ENCODE data around the gene JMJD7.

JMJD7 gene

DNA sequence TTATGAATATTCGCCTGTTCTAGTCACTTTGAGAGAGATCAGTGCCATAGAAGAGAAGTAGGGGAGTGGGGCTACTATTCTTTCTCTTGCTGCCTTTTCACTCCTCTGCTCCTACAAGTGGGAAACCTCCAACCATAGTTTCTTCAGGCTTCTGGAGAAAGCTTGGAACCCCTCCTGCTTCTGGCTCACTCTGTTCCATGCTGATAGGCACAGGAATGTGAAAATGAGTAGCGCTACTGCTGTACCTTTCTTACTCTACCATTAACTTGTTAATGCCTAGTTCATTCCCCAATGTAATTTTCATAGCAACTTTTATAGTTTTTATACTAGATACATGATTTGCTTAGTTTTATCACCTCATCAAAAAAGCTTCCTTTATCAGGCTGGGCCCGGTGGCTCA is 26.7 kb upstream of the JMJD7 start:
- DNase-seq, result no peak

DNA sequence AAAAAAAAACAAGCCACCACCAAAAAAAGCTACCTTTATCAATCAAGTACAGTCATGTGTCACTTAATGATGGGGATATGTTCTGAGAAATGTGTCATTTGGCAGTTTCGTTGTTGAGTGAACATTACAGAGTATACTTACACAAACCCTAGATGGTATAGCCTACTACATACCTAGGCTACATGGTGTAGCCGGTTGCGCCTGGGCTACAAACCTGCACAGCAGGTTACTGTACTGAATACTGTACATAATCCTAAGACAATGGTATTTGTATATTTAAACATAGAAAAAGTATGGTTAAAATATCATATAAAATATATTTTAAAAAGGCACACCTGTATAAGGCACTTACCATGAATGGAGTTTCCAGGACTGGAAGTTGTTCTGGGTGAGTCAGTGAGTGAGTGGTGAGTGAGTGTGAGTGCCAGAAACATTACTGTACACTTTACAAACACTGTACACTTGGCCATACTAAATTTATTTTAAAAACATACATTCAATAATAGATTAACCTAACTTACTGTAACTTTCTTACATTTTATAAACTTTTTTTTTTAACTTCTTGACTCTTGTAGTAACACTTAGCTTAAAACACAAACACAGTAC is 25.9 kb upstream of the JMJD7 start:
- DNase-seq, result no peak

DNA sequence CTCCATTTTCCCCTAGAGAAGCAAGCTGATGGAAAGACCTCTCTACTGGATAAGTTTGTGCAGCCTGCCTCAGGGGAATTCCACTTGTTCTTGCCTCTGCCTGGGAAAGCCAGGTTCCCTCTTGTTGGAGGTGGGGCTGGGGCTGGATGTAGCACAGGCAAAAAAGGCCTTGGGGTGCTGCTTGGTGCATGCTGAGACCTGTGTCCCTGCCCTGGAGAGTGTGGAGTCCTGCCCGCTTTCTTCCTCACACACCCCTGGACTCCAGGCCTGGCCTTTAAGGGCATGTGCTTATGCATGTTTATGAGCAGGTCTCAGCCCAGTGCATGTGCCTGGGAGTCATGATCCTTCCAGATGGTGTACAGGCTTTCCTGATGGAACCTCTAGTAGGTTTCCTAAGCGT is 23.5 kb upstream of the JMJD7 start:
- DNase-seq, result no peak

GRCh38 chr15:41804916-41805666 is 22.8 kb upstream of the JMJD7 start:
- DNase-seq, result no peak

- DNase-seq, result no peak
Observed at GRCh38 chr15:41805711-41806110, 22.2 kb upstream of the JMJD7 start.

DNA sequence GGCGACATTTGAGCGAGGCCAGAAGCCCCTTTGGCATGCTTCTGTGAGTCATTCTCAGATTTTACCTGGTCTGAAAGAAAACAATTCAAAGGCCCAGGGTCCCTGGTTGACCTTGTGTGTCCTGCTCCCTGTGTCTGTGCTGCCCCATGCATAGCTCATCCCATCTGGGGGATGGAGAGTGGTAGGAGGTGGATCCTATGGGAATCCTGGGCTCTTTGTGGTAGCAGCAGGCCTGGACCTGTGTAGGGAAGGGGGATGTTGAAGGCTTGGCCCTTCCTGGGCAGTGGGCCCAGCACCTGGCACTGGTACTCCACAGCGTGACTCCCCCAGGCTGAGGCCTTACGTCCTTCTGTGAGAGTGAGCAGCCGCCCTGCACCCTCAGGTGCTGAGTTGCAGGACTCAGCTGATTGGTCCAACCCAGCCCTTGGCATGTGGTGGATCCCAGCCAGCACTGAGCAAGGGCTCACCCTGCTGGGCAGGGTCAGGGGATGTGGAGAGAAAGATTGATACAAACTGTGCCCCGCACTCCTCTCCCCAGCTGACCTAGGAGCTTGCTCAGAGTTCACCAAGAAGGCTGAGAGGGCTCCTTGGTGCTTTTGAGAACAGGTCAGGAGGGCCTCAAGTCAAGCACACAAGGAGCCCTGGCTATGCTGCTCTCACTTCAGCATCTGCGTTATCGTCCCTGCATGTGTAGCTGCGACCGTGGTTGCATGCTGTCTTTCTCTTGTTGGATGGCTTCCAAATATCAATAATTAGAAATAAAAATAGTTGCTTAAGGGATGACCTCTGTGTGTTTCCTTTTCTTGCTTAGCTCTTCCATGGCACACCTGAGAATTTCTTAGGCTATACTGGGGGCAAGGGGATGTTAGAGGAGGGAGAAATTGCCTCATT is 21.4 kb upstream of the JMJD7 start:
- DNase-seq, result no peak

GRCh38 chr15:41809121-41809520 is 18.8 kb upstream of the JMJD7 start:
- DNase-seq, result no peak

DNA sequence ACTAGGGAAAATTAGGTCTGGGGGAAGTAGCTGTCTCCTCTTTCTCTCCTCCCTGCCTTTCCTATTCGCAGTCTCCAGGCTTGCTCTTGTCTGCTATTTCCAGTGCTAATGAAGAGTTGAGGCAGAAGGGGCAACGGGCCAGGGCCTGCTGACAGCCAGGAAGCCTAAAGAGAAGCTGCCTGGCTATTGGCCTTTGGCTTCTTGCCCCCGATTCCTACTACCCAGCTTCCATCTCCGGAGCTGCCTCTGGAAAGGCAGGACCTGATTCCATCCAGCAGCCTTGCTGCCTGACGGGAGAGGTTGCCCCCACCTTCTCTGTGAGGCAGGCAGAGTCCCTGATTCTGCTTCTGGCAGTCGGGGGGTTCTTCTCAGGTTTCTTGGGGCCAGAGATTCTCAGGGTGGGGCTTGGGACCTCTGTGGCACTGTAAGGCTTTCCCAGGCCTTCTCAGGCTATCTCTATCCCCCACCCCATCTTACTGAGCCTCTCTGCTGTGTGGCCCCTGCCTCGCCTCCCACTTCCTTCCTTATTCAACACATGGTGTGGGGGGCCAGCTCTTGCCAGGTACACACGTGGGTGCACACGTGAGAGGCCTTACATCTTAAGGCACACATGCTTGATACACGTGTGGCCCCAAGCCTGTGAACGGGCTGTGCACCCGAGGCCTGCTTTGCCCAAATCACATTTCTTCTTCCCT is 18.2 kb upstream of the JMJD7 start:
- peak in 3 of 4 experiments; percentile 30 to 37 (median 34) for DNase-seq

GRCh38 chr15:41810651-41811431 is 17.1 kb upstream of the JMJD7 start:
- no peak for DNase-seq

DNA sequence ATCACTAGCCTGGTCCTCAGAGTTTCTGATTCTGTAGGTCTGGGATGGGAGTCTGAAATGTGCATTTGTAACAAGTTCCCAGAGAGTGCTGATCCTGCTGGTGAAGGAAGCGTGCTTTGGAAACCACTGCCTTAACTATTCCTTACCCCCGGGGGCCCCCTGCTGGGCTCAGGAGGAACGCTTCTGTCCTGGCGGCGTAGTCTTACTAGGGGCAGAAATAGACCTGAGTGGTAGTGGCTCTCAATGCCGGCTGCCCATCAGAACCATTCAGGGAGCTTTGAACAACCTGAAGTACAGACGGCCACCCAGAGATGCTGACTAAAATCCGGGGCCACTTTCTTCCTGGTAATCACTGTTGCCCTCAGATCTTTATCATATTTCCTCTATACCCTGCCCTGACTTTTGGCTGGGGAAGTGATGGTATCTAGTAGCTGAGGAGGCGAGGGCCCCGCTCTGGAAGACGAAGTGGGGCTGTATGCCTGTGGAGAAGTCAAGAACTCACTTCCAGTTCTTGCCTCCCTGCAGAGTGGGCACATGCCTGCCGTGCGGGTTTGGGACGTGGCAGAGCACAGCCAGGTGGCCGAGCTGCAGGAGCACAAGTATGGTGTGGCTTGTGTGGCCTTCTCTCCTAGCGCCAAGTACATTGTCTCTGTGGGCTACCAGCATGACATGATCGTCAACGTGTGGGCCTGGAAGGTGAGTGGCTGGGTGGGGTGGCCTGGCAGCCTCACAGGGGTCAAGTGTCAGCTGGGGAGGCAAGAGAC is 16.3 kb upstream of the JMJD7 start:
- DNase-seq, result peak; percentile 86 to 93 (median 90)

DNA sequence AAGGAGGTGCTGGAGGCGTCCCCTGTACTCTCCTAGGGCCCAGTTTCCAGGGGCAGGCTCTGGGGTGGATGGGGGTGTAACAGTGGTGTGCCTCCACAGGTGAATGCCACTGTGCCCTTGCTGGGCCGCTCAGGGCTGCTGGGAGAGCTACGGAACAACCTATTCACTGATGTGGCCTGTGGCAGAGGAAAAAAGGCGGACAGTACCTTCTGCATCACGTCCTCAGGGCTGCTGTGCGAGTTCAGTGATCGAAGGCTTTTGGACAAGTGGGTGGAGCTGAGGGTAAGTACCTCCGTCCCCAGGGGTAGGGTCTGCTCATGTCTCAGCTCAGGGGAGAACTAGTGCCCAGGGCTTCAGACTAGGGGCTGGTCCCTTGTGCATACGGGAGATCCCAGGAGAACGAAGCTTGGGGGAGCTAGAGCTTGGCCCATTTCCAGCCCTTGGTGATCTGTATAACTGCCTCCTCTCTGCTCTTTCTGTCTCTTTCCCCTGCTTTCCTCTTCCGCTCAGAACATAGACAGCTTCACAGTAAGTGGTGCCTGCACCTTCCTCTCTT is 15.0 kb upstream of the JMJD7 start:
- DNase-seq, result no peak

- DNase-seq, result no peak
Observed at GRCh38 chr15:41813426-41813825, 14.5 kb upstream of the JMJD7 start.

DNA sequence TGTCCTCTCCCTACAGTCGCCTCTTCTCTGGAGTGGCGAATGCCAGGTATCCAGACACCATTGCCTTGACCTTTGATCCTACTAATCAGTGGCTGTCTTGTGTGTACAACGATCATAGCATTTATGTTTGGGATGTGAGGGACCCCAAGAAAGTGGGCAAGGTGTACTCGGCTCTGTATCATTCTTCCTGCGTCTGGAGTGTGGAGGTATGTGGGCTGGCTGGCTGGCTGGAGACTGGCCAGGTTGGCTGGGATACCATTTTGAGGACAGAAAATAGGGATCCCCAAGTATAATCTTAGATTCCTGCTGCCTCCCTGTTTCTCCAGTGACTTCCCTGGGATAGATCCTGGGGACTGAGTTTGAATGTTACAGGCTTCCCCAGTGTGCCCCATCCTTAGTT is 13.4 kb upstream of the JMJD7 start:
- DNase-seq, result no peak

- DNase-seq, result no peak
Observed at GRCh38 chr15:41816788-41817187, 11.1 kb upstream of the JMJD7 start.

GRCh38 chr15:41817327-41817726 is 10.6 kb upstream of the JMJD7 start:
- DNase-seq, result no peak

GRCh38 chr15:41817781-41818180 is 10.1 kb upstream of the JMJD7 start:
- DNase-seq, result no peak

- DNase-seq, result no peak
Observed at GRCh38 chr15:41819455-41820050, 8.3 kb upstream of the JMJD7 start.

DNA sequence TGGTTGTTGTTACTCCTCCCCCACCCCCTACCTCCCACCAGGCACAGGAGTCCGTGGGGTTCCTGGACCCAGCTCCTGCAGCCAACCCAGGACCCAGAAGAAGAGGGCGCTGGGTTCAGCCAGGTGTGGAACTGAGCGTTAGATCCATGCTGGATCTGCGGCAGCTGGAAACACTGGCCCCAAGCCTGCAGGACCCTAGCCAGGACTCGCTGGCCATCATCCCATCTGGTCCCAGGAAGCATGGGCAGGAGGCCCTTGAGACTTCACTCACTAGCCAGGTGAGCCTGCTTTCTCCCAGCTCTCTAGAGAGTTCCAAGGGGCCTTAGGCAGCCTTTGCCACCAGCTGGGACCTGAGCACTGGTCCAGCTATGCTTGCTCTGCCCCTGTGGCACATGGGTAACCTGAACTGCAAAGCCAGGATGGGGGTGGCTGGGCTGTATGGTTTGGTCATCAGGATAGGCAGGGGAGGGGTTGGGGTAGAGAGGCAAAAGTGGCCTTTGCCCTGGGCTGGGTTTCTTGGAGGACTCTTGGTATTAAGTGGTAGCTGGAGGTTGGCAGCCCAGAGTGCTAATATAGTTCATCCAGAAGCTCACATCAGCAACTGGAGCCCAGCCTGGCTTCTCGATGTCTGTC is 7.0 kb upstream of the JMJD7 start:
- no peak for DNase-seq

DNA sequence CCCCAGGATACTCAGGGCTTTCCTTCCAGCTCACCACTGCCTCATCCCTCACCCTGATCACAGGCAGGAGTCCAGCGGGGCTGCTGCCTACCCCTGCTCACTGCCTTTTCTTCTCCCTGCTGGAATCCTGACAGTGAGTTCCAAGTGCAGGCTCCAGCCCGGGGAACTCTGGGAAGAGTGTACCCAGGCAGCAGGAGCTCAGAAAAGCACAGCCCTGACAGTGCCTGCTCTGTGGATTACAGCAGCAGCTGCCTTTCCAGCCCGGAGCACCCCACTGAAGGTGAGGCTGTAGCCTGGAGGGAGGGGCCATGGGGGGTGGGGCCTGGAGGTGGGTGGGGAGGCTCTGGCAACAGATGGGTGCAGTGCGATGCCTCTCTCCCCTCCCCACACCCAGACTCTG is 6.1 kb upstream of the JMJD7 start:
- DNase-seq, result no peak

DNA sequence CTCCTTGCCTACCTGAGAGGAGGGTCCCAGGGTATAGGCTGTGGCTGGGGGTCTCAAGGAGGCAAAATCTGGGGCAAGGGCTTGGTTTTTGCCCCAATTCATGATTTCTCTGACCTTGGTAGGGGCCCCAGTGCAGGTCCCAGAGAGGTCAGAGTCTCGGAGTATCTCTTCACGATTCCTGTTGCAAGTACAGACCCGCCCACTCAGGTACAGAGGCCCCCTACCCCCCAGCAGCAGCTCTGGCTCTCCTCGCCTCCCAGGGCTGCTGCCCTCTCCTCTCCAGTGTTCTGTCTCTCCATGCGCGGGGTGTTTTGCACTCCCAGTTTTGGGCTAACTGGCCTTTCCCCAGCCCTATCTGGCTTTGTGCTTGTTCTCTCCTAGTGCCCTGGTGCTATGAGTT is 5.4 kb upstream of the JMJD7 start:
- DNase-seq, result no peak
